GM21529 (cell line): ENCODE data around the gene SFN.

Experiments used
- ATAC-seq: cut with Tn5 transposase; IDR thresholded peaks from one replicate; pipeline ENCODE4 v1.9.1; 2021; ENCODE audit not compliant: unreplicated experiment

The SFN gene

DNA sequence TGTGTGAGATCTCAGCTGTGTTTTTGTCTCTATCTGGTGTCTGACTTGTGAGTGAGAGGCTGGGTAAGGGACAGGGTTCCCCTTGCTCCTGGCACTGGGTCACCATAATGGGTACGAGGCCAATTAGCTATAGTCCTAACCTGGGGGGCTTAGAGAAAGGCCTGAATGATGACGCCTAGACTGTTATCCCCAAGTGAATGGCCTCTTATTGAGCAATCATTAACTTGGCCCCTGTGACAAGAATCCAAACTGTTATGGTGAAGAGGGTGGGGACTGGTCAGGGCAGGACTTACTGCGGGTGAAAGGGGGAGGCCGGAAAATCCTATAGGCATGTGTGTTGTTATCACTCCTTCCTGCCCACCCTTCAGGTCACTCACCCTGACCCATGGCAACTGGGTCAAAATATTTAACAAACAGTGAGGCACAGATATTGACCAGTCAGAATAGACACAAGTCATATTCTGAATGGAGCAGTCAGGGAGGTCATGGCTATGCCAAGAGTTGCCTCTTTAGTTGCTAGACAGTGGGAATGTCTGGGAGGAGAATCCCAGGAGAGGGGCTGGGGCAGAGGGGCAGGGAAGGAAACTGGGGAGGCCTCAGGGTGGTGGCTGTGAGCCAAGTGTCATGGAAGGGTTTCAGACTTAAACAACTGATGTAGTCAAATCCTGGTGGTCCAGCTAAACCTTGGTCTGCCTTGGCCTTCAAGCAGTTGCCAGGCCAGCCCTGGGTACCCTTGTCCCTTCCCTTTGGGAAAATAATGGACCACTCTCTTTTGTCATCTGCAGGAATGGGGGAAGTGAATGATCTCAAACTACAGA lies 47.6 kb downstream of the SFN start:
- ATAC-seq, result no peak

DNA sequence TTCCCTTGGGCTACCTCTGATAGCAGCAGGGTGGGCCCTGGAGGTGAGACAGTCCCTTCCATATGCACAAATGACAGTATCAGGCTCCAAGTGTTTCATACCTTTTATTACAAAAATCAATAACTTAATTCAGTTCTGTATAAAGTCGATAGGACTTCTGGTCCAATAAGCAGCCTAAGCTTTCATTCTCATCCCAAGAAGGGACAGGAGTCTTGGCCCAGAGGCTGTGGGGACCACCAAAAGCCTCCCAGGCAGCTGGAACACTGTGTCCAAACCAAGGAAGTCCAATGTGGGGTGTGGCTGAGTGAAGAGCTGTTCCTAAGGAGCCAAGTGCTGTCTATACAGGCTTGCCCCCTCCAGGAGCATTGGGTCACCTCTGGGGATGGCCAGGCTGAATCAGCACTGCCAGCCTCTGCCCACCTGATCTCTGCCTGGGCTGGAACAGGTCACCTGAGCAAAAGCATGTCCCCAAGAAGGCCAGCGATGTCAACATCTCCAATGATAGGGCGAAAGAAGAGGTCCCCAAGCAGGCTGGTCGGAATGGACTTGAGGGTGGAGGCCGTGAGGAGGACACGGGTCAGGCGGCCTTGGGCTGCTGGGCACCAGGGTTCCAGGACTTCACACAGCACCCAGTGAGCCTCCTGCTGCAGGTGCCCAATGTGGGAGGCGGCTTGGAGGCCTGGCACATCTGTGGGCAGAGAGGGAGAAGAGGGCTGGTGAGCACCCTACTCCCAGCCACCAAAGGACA lies 48.6 kb downstream of the SFN start:
- no peak for ATAC-seq

DNA sequence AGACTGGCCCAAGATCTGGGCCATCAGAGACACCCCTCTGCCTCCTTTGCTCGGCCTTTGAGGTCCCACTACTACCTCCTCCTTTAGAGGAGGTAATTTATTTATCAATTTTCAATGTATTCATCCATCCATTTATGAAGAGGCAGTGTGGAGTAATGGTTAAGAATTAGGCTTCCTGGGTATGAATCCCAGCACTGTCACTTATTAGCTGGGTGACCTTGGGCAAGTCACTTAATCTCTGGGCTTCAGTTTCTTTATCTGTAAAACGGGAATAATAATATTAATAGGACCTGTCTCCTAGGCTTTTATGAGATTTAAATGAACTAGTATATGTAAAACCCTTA lies 49.2 kb downstream of the SFN start:
- no peak for ATAC-seq

DNA sequence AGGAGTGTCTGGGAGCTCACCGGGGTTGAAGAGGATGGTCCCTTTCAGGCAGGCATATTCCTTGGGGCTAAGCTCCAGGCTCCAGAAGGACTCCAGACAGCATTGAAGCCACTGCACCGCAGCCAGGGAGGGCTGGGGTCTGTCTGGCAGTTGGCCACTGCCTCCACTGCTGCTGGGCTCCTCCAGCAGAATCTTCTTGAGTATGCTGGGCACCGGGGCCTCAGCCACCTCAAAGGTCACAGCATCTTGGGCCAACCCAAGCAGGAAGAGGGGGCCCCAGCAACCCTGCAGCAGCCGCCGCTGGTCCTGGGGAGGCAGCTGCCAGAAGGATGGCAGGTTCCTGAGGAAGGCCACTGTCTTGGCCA lies 50.4 kb downstream of the SFN start:
- no peak for ATAC-seq
